A673 (cell line): ENCODE results near the gene OSTN.

Experiments used
- CTCF ChIP-seq: fragments of 300-800, 200-600 bp; sonication (generic); conservative IDR thresholded peaks from 2 replicates; pipeline ENCODE4 v1.5.1; 2017; ENCODE audit warnings: low read depth, mild to moderate bottlenecking, antibody characterized with exemption, low read length, moderate library complexity, mixed read lengths
- EZH2 ChIP-seq: fragments of 200-600 bp; sonication (generic); IDR thresholded peaks from 2 replicates; pipeline ENCODE4 v1.6.1; 2017; ENCODE audit warnings: borderline replicate concordance, low read depth, mild to moderate bottlenecking, mixed read lengths, antibody characterized with exemption, low read length; ENCODE audit not compliant: poor library complexity, severe bottlenecking

- TF ChIP-seq EZH2 (no peak), CTCF (no peak)
Observed at GRCh38 chr3:191263850-191264249, 64.8 kb downstream of the OSTN start.
